Measurements from ENCODE around the gene GJD4. TPM values are rescaled to one million over a fixed set of nuclear protein-coding genes. Genes with fewer than 3 reads are reported as not detected.

Gene GJD4
- total and polyA plus RNA-seq, 2 donors (not counting 3 experiments of a cell fraction or from before 2014, with no cell fraction given) = not detected

- POLR2A ChIA-PET = no interaction called here
- no peaks in the 10 kb centered on the region for H3K9me1 ChIP-seq (replicated peaks; ENCODE audit: control insufficient read depth, extremely low read depth, insufficient read depth, low read length)
- CTCF ChIA-PET = interaction anchor here (0.6 to 6.1 kb wide), 44 partner anchors 9 to 1276 kb away, joined by 3 to 210 read pairs (median 5); no protein-coding TSS in a partner anchor
- no peak overlapping the region for H2AFZ ChIP-seq (ENCODE audit: low read depth, low read length)
- H3K9me3 ChIP-seq (replicated peaks; ENCODE audit: control insufficient read depth, insufficient read depth, low read length) = no peaks in the 10 kb centered on the region
- FAIRE-seq (peak; percentile 68), DNase-seq (ENCODE audit: low read depth, low spot score) (peak; percentile 44)
- no peaks in the 10 kb centered on the region for H4K20me1 ChIP-seq (replicated peaks; ENCODE audit: control insufficient read depth, extremely low read depth, insufficient read depth, low read length)
- H3K4me1 ChIP-seq (ENCODE audit: control insufficient read depth, extremely low read depth, insufficient read depth, low read length) = no peaks in the 10 kb centered on the region
- TF ChIP-seq GATA2 (IDR thresholded peaks at IDR 0.05; ENCODE audit: insufficient read depth, insufficient read length, low read depth, low read length) (no peak), EZH2 (IDR thresholded peaks at IDR 0.05; ENCODE audit: borderline replicate concordance, low read depth, low read length, severe bottlenecking) (no peak), POLR2A (IDR thresholded peaks at IDR 0.05; ENCODE audit: low read depth, low read length) (no peak), MAX (IDR thresholded peaks at IDR 0.05; ENCODE audit: insufficient read depth, insufficient read length) (no peak)
- TF ChIP-seq, protein P1, sequence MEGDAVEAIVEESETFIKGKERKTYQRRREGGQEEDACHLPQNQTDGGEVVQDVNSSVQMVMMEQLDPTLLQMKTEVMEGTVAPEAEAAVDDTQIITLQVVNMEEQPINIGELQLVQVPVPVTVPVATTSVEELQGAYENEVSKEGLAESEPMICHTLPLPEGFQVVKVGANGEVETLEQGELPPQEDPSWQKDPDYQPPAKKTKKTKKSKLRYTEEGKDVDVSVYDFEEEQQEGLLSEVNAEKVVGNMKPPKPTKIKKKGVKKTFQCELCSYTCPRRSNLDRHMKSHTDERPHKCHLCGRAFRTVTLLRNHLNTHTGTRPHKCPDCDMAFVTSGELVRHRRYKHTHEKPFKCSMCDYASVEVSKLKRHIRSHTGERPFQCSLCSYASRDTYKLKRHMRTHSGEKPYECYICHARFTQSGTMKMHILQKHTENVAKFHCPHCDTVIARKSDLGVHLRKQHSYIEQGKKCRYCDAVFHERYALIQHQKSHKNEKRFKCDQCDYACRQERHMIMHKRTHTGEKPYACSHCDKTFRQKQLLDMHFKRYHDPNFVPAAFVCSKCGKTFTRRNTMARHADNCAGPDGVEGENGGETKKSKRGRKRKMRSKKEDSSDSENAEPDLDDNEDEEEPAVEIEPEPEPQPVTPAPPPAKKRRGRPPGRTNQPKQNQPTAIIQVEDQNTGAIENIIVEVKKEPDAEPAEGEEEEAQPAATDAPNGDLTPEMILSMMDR (IDR thresholded peaks at IDR 0.05; ENCODE audit: extremely low read depth in 1 of 2, insufficient read depth in 1 of 2, low read depth in 1 of 2, low read length in 2 of 2) = peak; percentile 30 to 46
- BruUV-seq (replicated peaks) = no TSS peak
- H3K36me3 ChIP-seq (ENCODE audit: control insufficient read depth in 2 of 2, extremely low read depth in 1 of 2, insufficient read depth in 2 of 2, low read length in 2 of 2) = no peaks in the 10 kb centered on the region
- dilution Hi-C loops (cut with MboI; ENCODE audit: extremely low pct_ligation_motif_present, low sequenced_read_pairs) = no loop called here
- H3K4me3 ChIP-seq (replicated peaks in 1 of 3; ENCODE audit: insufficient read depth in 1 of 3, low read depth in 1 of 3, low read length in 3 of 3) = no peak overlapping the region
- H3K79me2 ChIP-seq (ENCODE audit: control insufficient read depth, insufficient read depth, low read length) = no peaks in the 10 kb centered on the region
- H3K4me2 ChIP-seq (ENCODE audit: insufficient read depth, low read length) = no peak overlapping the region
- intact Hi-C loops (cut with micrococcal nuclease) = no loop called here
- H3K27me3 ChIP-seq (ENCODE audit: control insufficient read depth in 2 of 2, insufficient read depth in 2 of 2, low read length in 2 of 2) = peaks cover 19 to 22% of the 10 kb centered on the region in 2 experiments
- no peak overlapping the region for H3K9ac ChIP-seq (replicated peaks; ENCODE audit: extremely low read depth, insufficient read depth, low read length)
- H3K27ac ChIP-seq (ENCODE audit: insufficient read depth, low read depth, low read length) = no peak overlapping the region
Observed at GRCh38 chr10:35613597-35614226, 8.6 kb downstream of the GJD4 start.
